ENCODE results near the gene CRLF2.

DNA sequence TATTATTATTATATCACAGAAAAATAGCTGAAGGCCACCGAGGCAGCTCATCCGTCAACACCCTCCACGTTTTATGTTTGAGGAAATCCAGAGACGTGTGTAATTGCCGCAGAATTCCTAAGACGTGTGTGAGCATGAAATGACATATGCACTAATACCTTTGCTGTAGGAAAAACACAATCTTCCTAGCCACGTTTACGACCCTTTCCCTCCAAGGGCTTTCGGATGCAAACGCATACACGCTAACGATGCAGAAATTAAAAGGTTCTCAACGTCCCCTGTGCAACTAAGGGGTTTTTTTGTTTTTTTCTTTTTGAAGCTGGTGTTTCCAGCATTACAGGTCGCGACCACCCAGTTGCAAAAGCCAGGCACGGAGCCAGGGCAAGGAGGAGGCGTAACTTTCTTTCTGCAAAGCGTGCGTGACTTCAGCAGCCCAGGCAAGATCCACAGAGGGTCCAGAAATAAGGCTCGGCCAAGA is 33.8 kb downstream of the CRLF2 start:
- TF ChIP-seq, protein P1, sequence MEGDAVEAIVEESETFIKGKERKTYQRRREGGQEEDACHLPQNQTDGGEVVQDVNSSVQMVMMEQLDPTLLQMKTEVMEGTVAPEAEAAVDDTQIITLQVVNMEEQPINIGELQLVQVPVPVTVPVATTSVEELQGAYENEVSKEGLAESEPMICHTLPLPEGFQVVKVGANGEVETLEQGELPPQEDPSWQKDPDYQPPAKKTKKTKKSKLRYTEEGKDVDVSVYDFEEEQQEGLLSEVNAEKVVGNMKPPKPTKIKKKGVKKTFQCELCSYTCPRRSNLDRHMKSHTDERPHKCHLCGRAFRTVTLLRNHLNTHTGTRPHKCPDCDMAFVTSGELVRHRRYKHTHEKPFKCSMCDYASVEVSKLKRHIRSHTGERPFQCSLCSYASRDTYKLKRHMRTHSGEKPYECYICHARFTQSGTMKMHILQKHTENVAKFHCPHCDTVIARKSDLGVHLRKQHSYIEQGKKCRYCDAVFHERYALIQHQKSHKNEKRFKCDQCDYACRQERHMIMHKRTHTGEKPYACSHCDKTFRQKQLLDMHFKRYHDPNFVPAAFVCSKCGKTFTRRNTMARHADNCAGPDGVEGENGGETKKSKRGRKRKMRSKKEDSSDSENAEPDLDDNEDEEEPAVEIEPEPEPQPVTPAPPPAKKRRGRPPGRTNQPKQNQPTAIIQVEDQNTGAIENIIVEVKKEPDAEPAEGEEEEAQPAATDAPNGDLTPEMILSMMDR (IDR thresholded peaks at IDR 0.05) = no peak
- TF ChIP-seq POLR2A (IDR thresholded peaks at IDR 0.05) = no peak
- TF ChIP-seq POLR2AphosphoS5 (IDR thresholded peaks at IDR 0.05) = no peak
